Gastroesophageal sphincter (tissue), 3 donors: ENCODE results near the gene EFHC1.

Experiments
- CTCF ChIP-seq, 4 experiments: fragments of 200-600 bp in 2 of 4; fragments of 450-650 bp in 2 of 4; sonication (generic) in 1 of 4; IDR thresholded peaks; one replicate each; pipeline ENCODE4 v1.5.1; 2017 to 2019; ENCODE audit warnings: antibody characterized with exemption in 4 of 4, mild to moderate bottlenecking in 2 of 4, moderate library complexity in 2 of 4
- EP300 ChIP-seq: sonication (generic); formaldehyde crosslinking; IDR thresholded peaks from one replicate; pipeline ENCODE4 v1.6.1; 2017; ENCODE audit warnings: antibody characterized with exemption, mild to moderate bottlenecking
- POLR2A ChIP-seq, 2 donors: fragments of 450-650 bp; IDR thresholded peaks; one replicate each; pipeline ENCODE4 v1.6.1; 2017; ENCODE audit warnings: antibody characterized with exemption in 2 of 2, mild to moderate bottlenecking in 2 of 2, moderate library complexity in 1 of 2
- POLR2AphosphoS5 ChIP-seq: sonication (generic); formaldehyde crosslinking; IDR thresholded peaks from one replicate; pipeline ENCODE4 v1.6.1; 2017; ENCODE audit warnings: antibody characterized with exemption

GRCh38 chr6:52475307-52475706, 55.2 kb downstream of the EFHC1 start:
- TF ChIP-seq POLR2AphosphoS5 (no peak), CTCF (IDR thresholded peaks at IDR 0.05) (no peak), EP300 (no peak), POLR2A (IDR thresholded peaks at IDR 0.05) (no peak)
